Dermis microvascular lymphatic vessel endothelial cell (primary cell): ENCODE data around the gene STAT2. TPM values are rescaled to one million over a fixed set of nuclear protein-coding genes. Genes with fewer than 3 reads are reported as not detected.
"Not testable (repeated sequence)": the region's sequence is repeated elsewhere in the genome, so short reads cannot be mapped to it uniquely, and the experiment has no call there.

Source experiments
- DNase-seq, 2 donors: peaks; one replicate each; pipeline versions ENCODE4 v3.0.0 to v3.0.0-alpha.2; 2010; ENCODE audit warnings: low read depth in 2 of 2
- total RNA-seq: library from RNA; depleted of rRNA; stranded (reverse); fragments of >200 nt; gene quantifications from 2 replicates; pipeline ENCODE4 v1.2.1, GENCODE V29; 2014

STAT2 gene
- total RNA-seq, 1 donor from 2014 or later: 44.3 TPM

- no peak for DNase-seq
Measured at GRCh38 chr12:56362130-56363059, 2.5 kb upstream of the STAT2 start, which contains the start of gene APOF. APOF (minus strand) TSS chr12:56362857; CDS start chr12:56362745, 112 bp downstream.

GRCh38 chr12:56361487-56362129 is 1.7 kb upstream of the STAT2 start:
- no peak for DNase-seq

- no peak for DNase-seq
Measured at GRCh38 chr12:56358836-56359532, 923 bp downstream of the STAT2 start.

GRCh38 chr12:56351325-56351724 is 8.6 kb downstream of the STAT2 start:
- no peak for DNase-seq

GRCh38 chr12:56350662-56351061 is 9.2 kb downstream of the STAT2 start:
- no peak for DNase-seq

GRCh38 chr12:56348776-56349175 is 11.1 kb downstream of the STAT2 start:
- DNase-seq: no peak

GRCh38 chr12:56347255-56347654 is 12.7 kb downstream of the STAT2 start:
- DNase-seq: not testable (repeated sequence)

- DNase-seq: peak in 1 of 2 donors; percentile 26
Measured at GRCh38 chr12:56346675-56347074, 13.2 kb downstream of the STAT2 start.

GRCh38 chr12:56342290-56342689 is 17.6 kb downstream of the STAT2 start:
- DNase-seq: not testable (repeated sequence)

GRCh38 chr12:56341616-56342015 is 18.3 kb downstream of the STAT2 start:
- DNase-seq: no peak

- no peak for DNase-seq
Measured at GRCh38 chr12:56339158-56339422, 20.8 kb downstream of the STAT2 start.

- peak in 1 of 2 donors; percentile 69 for DNase-seq
Measured at GRCh38 chr12:56338308-56339157, 21.4 kb downstream of the STAT2 start, which contains the start of gene IL23A. IL23A (plus strand) TSS chr12:56338884; CDS start chr12:56339045, 161 bp downstream.

GRCh38 chr12:56337753-56338251 is 22.1 kb downstream of the STAT2 start:
- no peak for DNase-seq

GRCh38 chr12:56336361-56337167 is 23.3 kb downstream of the STAT2 start:
- no peak for DNase-seq

- DNase-seq: not testable (repeated sequence)
Measured at GRCh38 chr12:56335527-56335926, 24.4 kb downstream of the STAT2 start.

- DNase-seq: no peak
Measured at GRCh38 chr12:56334490-56334793, 25.5 kb downstream of the STAT2 start.

GRCh38 chr12:56333679-56334489 is 26.0 kb downstream of the STAT2 start, which contains the start of gene PAN2:
PAN2 (minus strand) TSS chr12:56334000; CDS start chr12:56333094, 906 bp downstream.
- peak; percentile 93 to 99 for DNase-seq

GRCh38 chr12:56333197-56333678 is 26.7 kb downstream of the STAT2 start:
- DNase-seq: no peak
